Bronchus fibroblast of lung (primary cell): ENCODE measurements around the gene CASTOR2. TPM values are rescaled to one million over a fixed set of nuclear protein-coding genes. Genes with fewer than 3 reads are reported as not detected.

ENCODE experiments used
- total RNA-seq: library from RNA; depleted of rRNA; stranded (reverse); fragments of >200 nt; gene quantifications from 2 replicates; pipeline ENCODE4 v1.2.3, GENCODE V29; 2015

CASTOR2 gene
- 11.1 and 11.4 TPM in 2 replicates for total RNA-seq

DNA sequence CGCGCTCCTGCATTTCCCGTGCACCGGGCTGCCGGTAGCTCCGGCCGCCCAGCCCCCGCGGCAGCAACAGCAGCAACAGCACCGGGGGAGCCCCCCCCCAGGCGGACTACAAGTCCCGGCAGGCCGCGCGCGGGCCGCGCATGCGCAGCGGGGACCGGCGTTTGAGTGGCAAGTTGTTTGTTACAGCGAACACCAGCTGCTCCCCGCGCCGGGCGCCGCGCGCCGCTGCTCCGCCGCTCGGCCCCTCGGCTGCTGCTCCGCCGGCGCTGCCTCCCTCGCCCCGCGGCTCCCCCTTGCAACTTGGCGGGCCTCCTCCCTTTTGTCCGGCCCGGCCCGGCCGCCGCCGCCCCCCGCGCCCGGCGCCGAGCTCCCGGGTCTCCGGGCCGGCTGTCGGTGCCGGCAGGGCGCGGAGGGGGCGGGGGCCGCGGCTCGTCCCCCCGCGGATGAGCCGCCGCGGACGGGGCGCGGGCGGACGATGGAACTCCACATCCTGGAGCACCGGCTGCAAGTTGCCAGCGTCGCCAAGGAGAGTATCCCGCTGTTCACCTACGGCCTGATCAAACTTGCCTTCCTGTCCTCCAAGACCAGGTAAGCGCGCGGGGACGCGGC lies at the start of gene CASTOR2:
Gene CASTOR2 (plus strand): TSS at position 195 of the 609 bp plus-strand sequence. CDS start 281 bp downstream, at position 476.

Other genes with a start within 250 kb of the CASTOR2 start
- gene NCF1, start 190.7 kb upstream of the CASTOR2 start, total RNA-seq: not detected in 2 replicates
- gene GTF2IRD2, start 113.1 kb upstream of the CASTOR2 start, total RNA-seq: 1.2 and 3.5 TPM in 2 replicates
- 40.3 and 42.0 TPM in 2 replicates for gene RCC1L, start 109.1 kb downstream of the CASTOR2 start, total RNA-seq
- 22.7 and 25.4 TPM in 2 replicates for gene GTF2IRD2B, start 127.9 kb downstream of the CASTOR2 start, total RNA-seq